ENCODE measurements around the gene HSD11B1.
A peak's percentile ranks its signal among the peaks of the same experiment; 100 is the strongest.

The HSD11B1 gene

DNA sequence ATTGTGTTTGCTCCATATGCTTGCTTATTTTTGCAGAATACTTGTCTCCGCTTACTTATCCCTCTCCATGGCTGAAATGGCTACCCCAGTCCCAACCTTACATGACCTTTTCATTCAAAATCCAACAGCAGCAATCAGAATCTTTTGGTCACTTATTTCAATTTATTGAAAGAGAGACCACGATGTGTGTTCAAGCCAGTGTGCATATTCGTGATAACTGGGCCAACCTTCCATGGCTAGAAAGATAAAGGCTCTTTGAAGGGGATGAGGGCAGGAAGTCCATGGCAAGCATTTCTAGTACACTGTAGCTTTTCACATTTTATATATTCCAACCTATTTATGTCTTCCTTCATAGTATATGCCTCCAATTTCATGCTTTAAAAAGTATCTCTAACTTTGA lies 23.1 kb downstream of the HSD11B1 start:
- no peak for DNase-seq (ENCODE audit: low spot score)

DNA sequence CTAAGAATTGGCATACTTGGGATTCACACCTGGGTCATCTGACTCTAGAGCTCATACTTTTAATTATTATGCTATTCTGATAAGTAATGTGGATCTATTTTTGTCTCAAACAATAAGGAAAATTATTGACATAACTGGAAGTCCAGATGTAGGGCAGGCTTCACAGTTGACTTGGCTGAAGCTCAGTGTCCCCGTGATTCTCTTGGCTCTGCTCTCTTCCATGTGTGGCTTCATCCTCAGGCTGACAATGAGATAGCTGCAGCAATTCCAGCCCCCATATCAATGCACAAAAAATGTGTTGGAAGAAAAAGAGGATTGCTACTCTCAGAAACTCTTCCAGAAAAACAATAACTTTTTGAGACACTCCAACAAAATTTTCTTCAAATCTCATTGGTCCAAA lies 23.8 kb downstream of the HSD11B1 start:
- no peak for DNase-seq (ENCODE audit: low spot score)

DNA sequence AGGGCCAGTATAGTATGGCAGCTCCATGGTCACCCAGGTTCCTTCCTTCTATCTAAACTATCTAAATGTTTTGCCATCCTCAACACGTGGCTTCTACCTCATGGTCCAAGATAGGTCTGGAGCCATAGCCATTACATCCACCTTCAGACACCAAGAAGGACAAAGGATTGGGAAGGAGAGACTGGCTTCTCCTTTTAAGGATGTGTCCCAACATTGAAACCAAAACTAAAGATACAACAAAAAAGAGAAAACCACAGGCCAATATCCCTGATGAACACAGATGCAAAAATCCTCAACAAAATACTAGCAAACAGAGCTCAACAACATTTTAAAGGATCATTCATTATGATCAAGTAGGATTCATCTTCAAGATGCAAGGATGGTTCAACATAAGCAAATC lies 24.8 kb downstream of the HSD11B1 start:
- DNase-seq (ENCODE audit: low spot score), result no peak

- DNase-seq (ENCODE audit: low spot score), result no peak
Measured at GRCh38 chr1:209732725-209733124, 28.1 kb downstream of the HSD11B1 start.

GRCh38 chr1:209733409-209734192 lies 29.0 kb downstream of the HSD11B1 start:
- no peak for DNase-seq (ENCODE audit: low spot score)

DNA sequence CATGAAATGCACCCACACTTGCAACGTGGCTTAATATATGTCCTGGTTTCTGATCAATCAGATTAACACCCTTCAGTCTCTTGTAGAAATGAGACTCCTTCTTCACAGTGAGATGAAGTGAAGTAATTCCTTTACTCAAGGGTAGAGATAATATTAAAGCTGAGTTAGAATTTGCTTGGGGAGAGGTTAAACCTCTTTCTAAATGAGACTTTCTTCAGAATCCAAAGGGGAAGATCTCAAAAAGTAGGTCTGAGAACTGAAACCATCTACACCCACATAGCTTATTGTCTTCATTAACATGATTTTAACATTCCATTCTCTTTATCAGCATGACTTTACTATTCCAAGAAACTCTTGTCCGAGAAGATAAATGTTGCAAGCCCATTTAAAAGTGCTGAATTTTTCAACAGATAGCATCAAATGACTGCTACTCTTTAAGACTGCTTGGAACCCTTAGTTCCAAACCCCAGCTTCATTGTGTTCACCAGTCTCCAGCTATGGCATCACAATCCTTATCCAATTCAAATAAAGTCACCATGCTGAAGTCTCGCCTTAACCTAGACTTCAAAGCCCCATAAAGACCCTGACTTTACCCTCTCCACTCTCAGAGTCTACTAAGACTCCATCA lies 32.0 kb downstream of the HSD11B1 start:
- no peak for DNase-seq (ENCODE audit: low spot score)

GRCh38 chr1:209737118-209737505 lies 32.5 kb downstream of the HSD11B1 start:
- DNase-seq (ENCODE audit: low spot score), result no peak

- DNase-seq (ENCODE audit: low spot score), result no peak
Measured at GRCh38 chr1:209738270-209738669, 33.6 kb downstream of the HSD11B1 start.

DNA sequence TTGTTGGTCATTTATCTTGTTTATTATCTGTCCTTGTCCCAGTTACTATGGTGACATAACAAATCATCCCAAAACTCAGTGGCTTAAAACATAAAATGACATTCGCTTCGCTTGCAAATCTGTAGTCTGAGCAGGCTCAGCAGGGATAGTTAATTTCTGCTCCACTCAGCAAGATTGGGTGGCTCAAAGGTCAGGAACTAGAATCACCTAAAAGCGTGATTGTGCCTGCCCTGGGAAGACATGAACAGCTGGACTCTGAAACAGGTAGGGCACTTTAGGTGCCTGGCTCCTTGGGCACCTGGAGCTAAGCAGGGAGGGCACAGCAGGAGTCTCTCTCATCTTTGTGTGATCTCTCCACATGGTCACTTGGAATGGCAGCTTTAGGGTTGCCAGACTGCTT lies 36.5 kb downstream of the HSD11B1 start:
- DNase-seq (ENCODE audit: low spot score), result no peak

GRCh38 chr1:209741889-209742288 lies 37.2 kb downstream of the HSD11B1 start:
- no peak for DNase-seq (ENCODE audit: low spot score)

GRCh38 chr1:209742409-209743144 lies 37.9 kb downstream of the HSD11B1 start:
- no peak for DNase-seq (ENCODE audit: low spot score)

GRCh38 chr1:209743145-209743482 lies 38.5 kb downstream of the HSD11B1 start:
- no peak for DNase-seq (ENCODE audit: low spot score)

- DNase-seq (ENCODE audit: low spot score), result no peak
Measured at GRCh38 chr1:209746451-209747165, 42.0 kb downstream of the HSD11B1 start.

DNA sequence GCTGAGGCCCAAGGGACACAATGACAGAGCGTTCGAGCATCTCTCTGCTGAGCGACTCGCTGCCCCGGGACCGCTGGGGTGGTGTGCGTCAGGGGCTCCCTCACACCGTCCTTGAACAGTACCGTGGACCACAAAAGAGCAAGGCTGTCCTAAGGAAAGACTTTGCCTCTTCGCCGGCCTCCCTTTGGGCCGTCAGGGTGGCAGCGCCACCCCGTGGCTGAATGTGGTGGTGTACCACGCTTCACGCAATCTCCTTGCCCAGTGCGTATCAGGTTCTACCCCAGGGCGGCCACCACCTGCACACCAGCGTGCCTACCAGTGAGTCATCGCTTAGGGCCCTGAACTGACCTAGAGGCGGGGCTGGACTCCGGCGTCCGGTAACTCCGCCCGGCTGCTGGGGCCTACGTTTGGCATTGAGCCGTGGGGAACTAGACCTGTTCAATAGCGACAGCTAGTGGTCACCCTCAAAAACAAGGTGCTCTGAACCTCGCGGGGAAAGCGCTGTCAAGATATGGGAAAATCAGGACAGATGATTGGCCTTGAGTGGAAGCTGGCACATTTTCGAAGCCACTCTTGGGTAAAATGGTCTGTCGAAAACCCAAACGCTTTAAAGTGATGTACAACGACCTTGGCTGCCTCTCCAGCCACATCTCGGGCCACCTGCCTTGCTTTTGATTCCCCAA lies 43.1 kb downstream of the HSD11B1 start:
- DNase-seq (ENCODE audit: low spot score), result peak; percentile 96

DNA sequence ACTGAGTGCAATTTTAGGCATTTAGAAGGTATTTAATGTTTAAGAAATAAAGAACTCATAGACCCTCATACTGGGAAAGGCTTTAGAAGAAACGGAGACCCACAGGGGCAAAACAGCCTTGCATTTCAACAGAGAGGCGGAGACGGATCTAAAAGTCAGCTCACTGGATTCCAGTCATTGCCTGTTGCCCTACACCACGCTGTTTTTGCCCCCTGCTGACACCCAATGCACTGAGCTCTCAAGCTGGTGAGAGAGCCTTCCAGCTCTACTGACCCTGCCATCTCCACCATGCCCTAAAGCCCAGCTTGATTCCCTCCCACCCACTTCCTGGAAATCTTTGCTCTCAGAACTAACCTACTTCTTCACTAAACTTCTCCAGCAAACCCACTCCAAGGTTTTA lies 44.0 kb downstream of the HSD11B1 start:
- DNase-seq (ENCODE audit: low spot score), result no peak

GRCh38 chr1:209749205-209749604 lies 44.6 kb downstream of the HSD11B1 start:
- no peak for DNase-seq (ENCODE audit: low spot score)

DNA sequence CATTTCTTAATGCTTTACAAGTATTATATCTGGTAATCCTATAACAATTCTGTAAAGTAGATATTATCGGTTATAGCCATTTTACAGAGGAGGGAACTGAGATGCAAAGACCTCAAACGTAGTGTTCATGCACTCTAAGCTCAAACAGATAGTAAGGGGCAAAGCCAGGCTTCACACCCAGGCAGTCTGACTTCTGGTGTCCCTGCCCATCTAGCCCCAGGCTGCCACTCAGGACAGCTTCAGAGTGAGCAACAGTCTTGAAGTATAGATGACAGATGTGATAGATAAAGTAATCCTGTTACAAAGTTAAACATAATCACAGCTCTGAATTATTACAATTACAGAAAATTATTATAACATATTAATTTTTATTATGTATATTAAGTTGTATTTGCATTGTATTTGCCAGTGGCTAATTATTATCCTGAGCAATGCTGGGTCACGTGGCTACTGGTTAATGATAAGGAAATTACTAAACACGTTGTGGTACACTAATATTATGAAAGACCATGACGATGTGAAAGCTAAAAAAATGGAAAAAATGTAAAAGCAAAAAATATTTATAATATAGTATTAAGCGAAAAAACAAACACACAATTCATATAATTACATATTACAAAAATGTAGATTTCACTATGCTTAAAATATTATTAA lies 45.2 kb downstream of the HSD11B1 start:
- no peak for DNase-seq (ENCODE audit: low spot score)

- DNase-seq (ENCODE audit: low spot score), result no peak
Measured at GRCh38 chr1:209751627-209752231, 47.1 kb downstream of the HSD11B1 start.

GRCh38 chr1:209752890-209753289 lies 48.2 kb downstream of the HSD11B1 start:
- DNase-seq (ENCODE audit: low spot score), result no peak

GRCh38 chr1:209755256-209755655 lies 50.6 kb downstream of the HSD11B1 start:
- no peak for DNase-seq (ENCODE audit: low spot score)

All from iPS-NIHi11 (cell line).